AG04449 (cell line): ENCODE results near the gene CHD5.
"Not testable (repeated sequence)": the region's sequence is repeated elsewhere in the genome, so short reads cannot be mapped to it uniquely, and the experiment has no call there.

ENCODE experiments used
- CTCF ChIA-PET: fragments of 350-600 bp; formaldehyde crosslinking; extraction: SDS; loops from one replicate; lab custom pipeline; 2021; ENCODE audit warnings: antibody characterized with exemption; lab: Yijun Ruan, JAX
- POLR2A ChIA-PET: fragments of 400-600, 350-600 bp; formaldehyde crosslinking; extraction: SDS; loops from one replicate; lab custom pipeline; 2020; ENCODE audit warnings: antibody characterized with exemption, inconsistent platforms; lab: Yijun Ruan, JAX
- DNase-seq: peaks from one replicate; pipeline ENCODE4 v3.0.0-alpha.2; 2010; ENCODE audit warnings: low read depth, low spot score
- H3K4me3 ChIP-seq: 2 replicates; pipeline ENCODE4 v1.5.1; 2011; ENCODE audit warnings: low read depth, mild to moderate bottlenecking, control low read depth, low read length
- TF ChIP-seq, protein P1 (sequence below): IDR thresholded peaks from one replicate; pipeline ENCODE4 v1.5.1; 2011; ENCODE audit warnings: mild to moderate bottlenecking, moderate library complexity, low read length, control low read depth, inconsistent platforms; ENCODE audit not compliant: insufficient read depth; ENCODE audit errors: missing control alignments

The CHD5 gene

DNA sequence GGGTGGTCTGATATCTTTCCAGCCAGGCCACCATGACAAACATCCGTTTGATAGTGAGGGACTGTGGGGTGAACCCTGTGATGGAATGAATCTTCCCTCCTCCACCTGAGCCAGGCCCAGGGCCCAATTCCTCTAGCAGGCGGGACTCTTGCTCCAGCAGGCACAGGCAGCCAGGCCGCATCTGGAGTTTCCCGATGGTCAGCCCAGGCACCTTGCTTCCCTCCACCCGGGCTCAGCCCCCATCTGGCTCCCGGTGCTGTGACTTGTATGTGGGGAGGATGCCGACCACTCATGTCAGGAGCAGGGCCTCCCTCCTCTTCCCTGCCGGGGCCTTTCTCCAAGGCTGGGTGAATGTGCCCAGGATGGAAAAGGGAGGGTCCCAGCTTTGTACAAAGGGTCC, 113.4 kb downstream of the CHD5 start:
- H3K4me3 ChIP-seq, result no peak overlapping the region
- TF ChIP-seq, protein P1, sequence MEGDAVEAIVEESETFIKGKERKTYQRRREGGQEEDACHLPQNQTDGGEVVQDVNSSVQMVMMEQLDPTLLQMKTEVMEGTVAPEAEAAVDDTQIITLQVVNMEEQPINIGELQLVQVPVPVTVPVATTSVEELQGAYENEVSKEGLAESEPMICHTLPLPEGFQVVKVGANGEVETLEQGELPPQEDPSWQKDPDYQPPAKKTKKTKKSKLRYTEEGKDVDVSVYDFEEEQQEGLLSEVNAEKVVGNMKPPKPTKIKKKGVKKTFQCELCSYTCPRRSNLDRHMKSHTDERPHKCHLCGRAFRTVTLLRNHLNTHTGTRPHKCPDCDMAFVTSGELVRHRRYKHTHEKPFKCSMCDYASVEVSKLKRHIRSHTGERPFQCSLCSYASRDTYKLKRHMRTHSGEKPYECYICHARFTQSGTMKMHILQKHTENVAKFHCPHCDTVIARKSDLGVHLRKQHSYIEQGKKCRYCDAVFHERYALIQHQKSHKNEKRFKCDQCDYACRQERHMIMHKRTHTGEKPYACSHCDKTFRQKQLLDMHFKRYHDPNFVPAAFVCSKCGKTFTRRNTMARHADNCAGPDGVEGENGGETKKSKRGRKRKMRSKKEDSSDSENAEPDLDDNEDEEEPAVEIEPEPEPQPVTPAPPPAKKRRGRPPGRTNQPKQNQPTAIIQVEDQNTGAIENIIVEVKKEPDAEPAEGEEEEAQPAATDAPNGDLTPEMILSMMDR, result no peak
- no peak for DNase-seq
- ChIA-PET POLR2A (no interaction called here), CTCF (no interaction called here)

- POLR2A ChIA-PET, result no interaction called here
Observed at GRCh38 chr1:6065093-6065858, 114.8 kb downstream of the CHD5 start.

DNA sequence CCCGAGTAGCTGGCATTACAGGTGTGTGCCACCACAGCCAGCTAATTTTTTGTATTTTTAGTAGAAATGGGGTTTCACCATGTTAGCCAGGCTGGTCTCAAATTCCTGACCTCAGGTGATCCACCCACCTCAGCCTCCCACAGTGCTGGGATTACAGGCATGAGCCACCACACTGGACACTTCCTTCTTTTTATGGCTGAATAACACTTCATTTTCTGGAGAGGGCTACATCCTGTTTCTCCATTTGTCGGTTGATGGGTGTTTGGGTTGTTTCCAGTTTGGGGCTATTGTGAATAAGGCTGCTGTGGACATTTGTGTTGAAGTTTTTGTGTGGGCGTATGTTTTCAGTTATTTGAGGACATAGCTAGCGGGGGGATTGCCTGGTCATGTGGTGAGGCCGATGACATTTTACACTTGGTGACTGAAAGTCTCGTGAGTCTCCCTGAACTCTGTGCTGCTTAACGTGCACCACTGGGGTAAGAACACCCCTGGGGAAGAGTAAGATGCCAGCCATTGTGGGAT, 116.5 kb downstream of the CHD5 start:
- POLR2A ChIA-PET, H3K4me3 ChIP-seq, CTCF ChIA-PET, DNase-seq: not testable (repeated sequence)

More at GRCh38 chr1:6065093-6065858, 114.8 kb downstream of the CHD5 start:
- TF ChIP-seq, protein P1, result no peak
- CTCF ChIA-PET, result no interaction called here
- H3K4me3 ChIP-seq, result no peak overlapping the region
- DNase-seq, result no peak

GRCh38 chr1:6062670-6063069, 117.5 kb downstream of the CHD5 start:
- ChIA-PET CTCF (interaction anchor here (0.6 kb wide), 1 partner anchor 10 kb away, joined by 3 read pairs; no protein-coding TSS in a partner anchor), POLR2A (no interaction called here)
- TF ChIP-seq, protein P1, result no peak
- no peak for DNase-seq
- no peak overlapping the region for H3K4me3 ChIP-seq

DNA sequence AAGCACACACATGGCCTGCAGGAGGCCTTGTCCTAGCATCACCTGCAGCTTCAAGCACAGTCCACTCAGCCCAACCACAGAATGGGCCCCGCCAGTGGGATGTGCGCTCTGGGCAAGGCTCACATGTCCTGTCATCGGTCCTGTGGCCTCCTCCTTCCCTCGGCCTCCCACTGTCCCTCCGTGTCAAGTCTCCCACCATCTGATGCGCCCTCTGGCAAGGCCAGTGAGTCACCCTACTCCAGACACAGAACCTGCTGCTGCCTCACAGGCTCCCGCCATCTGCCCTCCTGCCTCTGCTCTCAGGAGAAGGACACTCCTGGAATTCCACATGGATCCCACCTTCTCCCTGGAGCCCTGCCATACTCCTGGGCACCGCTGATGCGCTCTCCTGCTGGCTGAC, 120.3 kb downstream of the CHD5 start:
- POLR2A ChIA-PET, result no interaction called here
- no peak for DNase-seq
- TF ChIP-seq, protein P1, result no peak
- no peak overlapping the region for H3K4me3 ChIP-seq
- CTCF ChIA-PET, result interaction anchor here (1.1 kb wide), 1 partner anchor 18 kb away, joined by 3 read pairs; no protein-coding TSS in a partner anchor

- ChIA-PET CTCF (interaction anchor here (0.9 to 1.6 kb wide), 3 partner anchors 24 to 189 kb away, joined by 3 to 6 read pairs (median 3); no protein-coding TSS in a partner anchor), POLR2A (no interaction called here)
- no peak for DNase-seq
- no peak overlapping the region for H3K4me3 ChIP-seq
- TF ChIP-seq, protein P1, result no peak
Observed at GRCh38 chr1:6057170-6057845, 122.8 kb downstream of the CHD5 start.
